Right lobe of liver (tissue), 4 donors: Measurements from ENCODE around the gene VAV2.

Experiments used
- POLR2A ChIP-seq: fragments of 450-650 bp; IDR thresholded peaks from one replicate; pipeline ENCODE4 v1.6.1; 2017; ENCODE audit warnings: antibody characterized with exemption, mild to moderate bottlenecking
- TF ChIP-seq, protein P1 (sequence below), 4 donors: fragments of 200-600 bp in 3 of 4; fragments of 450-650 bp in 1 of 4; IDR thresholded peaks; one replicate each; pipeline versions ENCODE4 v1.5.1 to v1.8.0; 2016 to 2022; ENCODE audit warnings: antibody characterized with exemption in 4 of 4, mild to moderate bottlenecking in 2 of 4
- donor health status: DM: no; HTN: no; CAD: no.
- donor health status: DM: no; HTN: no; CAD: no.
- donor health status: DM: no; HTN: yes; CAD: no.

DNA sequence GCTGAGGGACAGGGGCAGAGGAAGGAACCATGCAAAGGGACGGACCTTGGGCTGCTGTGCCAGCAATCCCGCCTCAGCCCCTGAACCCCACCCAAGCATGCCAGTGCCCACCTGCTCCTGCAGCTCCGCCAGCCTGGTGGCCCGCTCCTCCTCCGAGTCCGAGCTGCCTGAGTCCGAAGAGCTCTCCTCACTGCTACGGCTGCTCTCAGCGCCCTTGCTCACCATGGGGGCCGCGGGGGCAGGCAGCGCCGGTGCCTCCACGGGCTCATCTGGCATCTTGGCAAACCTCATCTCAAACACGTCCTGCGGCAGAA is 49.5 kb upstream of the VAV2 start:
- TF ChIP-seq POLR2A = no peak
- TF ChIP-seq, protein P1, sequence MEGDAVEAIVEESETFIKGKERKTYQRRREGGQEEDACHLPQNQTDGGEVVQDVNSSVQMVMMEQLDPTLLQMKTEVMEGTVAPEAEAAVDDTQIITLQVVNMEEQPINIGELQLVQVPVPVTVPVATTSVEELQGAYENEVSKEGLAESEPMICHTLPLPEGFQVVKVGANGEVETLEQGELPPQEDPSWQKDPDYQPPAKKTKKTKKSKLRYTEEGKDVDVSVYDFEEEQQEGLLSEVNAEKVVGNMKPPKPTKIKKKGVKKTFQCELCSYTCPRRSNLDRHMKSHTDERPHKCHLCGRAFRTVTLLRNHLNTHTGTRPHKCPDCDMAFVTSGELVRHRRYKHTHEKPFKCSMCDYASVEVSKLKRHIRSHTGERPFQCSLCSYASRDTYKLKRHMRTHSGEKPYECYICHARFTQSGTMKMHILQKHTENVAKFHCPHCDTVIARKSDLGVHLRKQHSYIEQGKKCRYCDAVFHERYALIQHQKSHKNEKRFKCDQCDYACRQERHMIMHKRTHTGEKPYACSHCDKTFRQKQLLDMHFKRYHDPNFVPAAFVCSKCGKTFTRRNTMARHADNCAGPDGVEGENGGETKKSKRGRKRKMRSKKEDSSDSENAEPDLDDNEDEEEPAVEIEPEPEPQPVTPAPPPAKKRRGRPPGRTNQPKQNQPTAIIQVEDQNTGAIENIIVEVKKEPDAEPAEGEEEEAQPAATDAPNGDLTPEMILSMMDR (IDR thresholded peaks at IDR 0.05) = no peak
